Sigmoid colon (tissue), 7 donors: ENCODE results near the gene RAD51D. TPM values are rescaled to one million over a fixed set of nuclear protein-coding genes. Genes with fewer than 3 reads are reported as not detected.
"Not testable (repeated sequence)": the region's sequence is repeated elsewhere in the genome, so short reads cannot be mapped to it uniquely, and the experiment has no call there.

Experiments used
- DNase-seq: peaks from one replicate; pipeline ENCODE4 v3.0.0-alpha.2; 2019
- H3K27ac ChIP-seq, 4 donors: fragments of 200-600 bp; sonication (generic); one replicate each; pipeline ENCODE4 v1.5.1; 2016 to 2019; ENCODE audit warnings: mild to moderate bottlenecking in 1 of 4
- H3K27me3 ChIP-seq, 3 donors: fragments of 200-600 bp; sonication (generic); one replicate each; pipeline ENCODE4 v1.5.1; 2019; ENCODE audit warnings: mild to moderate bottlenecking in 1 of 3
- H3K36me3 ChIP-seq, 4 donors: fragments of 200-600 bp; sonication (generic); one replicate each; pipeline ENCODE4 v1.5.1; 2016 to 2019
- H3K4me1 ChIP-seq, 4 donors: fragments of 200-600 bp; sonication (generic); one replicate each; pipeline ENCODE4 v1.5.1; 2017 to 2019
- H3K4me3 ChIP-seq, 4 donors: fragments of 200-600 bp; sonication (generic); one replicate each; pipeline ENCODE4 v1.5.1; 2017 to 2019; ENCODE audit warnings: mild to moderate bottlenecking in 2 of 4, moderate library complexity in 1 of 4
- H3K9me3 ChIP-seq, 4 donors: fragments of 200-600 bp in 3 of 4; sonication (generic) in 3 of 4; one replicate each; pipeline versions ENCODE4 v1.5.1 to v1.6.1; 2013 to 2019
- EP300 ChIP-seq, 4 donors: sonication (generic); formaldehyde crosslinking; IDR thresholded peaks; one replicate each; pipeline ENCODE4 v1.6.1; 2017; ENCODE audit warnings: antibody characterized with exemption in 4 of 4
- POLR2A ChIP-seq, 2 donors: fragments of 450-650 bp; IDR thresholded peaks; one replicate each; pipeline ENCODE4 v1.6.1; 2016; ENCODE audit warnings: antibody characterized with exemption in 2 of 2, mild to moderate bottlenecking in 2 of 2, moderate library complexity in 2 of 2
- POLR2AphosphoS5 ChIP-seq, 4 donors: sonication (generic); formaldehyde crosslinking; IDR thresholded peaks; one replicate each; pipeline ENCODE4 v1.6.1; 2017; ENCODE audit warnings: antibody characterized with exemption in 4 of 4
- WGBS, 2 donors: extraction: QIAGEN DNeasy Blood & Tissue Kit; methylation state at CpG; one replicate each; pipeline ENCODE4 v1.1.7; 2013; 5-methylcytosine and 5-hydroxymethylcytosine counted together
- intact Hi-C: fragments of 100-400 bp; cut with DNase I; formaldehyde crosslinking; loops from one replicate; pipeline ENCODE4 v1.15.1; 2023
- polyA plus RNA-seq, 3 donors: library from polyadenylated mRNA; stranded (reverse); fragments of 200-250 nt; gene quantifications; one replicate each; pipeline ENCODE4 v1.2.3, GENCODE V29; 2013
- total RNA-seq, 4 donors: library from RNA; depleted of rRNA; stranded (reverse); fragments of >200 nt; gene quantifications; one replicate each; pipeline ENCODE4 v1.1.0, GENCODE V29; 2016
- TF ChIP-seq, protein P1 (sequence below), 4 experiments: fragments of 450-650 bp in 3 of 4; fragments of 200-600 bp in 1 of 4; IDR thresholded peaks; one replicate each; pipeline ENCODE4 v1.5.1; 2016 to 2019; ENCODE audit warnings: antibody characterized with exemption in 4 of 4, mild to moderate bottlenecking in 3 of 4, moderate library complexity in 2 of 4
- donor health status: healthy with polysubstance abuse.
- donor health status: Bipolar disorder and iron deficiency.
- donor health status: healthy.

RAD51D gene
- total and polyA plus RNA-seq, 7 donors, result 2.8 to 12.6 (median 7.6) TPM

DNA sequence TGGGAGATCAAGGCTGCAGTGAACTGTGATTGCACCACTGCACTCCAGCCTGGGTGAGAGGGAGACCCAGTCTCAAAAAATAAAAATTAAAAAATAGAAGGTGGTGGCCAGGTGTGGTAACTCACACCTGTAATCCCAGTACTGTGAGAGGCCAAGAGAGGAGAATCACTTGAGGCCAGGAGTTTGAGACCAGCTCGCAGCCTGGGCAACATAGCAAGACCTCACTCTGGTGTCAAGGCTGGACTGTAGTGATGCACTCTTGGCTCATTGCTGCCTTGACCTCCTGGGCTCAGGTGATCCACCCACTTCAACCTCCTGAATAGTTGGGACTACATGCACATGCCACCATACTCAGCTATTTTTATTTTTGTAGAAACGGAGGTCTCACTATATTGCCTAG, 69.5 kb downstream of the RAD51D start:
- Histone ChIP-seq H3K4me1 (peaks cover 0 to 21% (median 12%) of the 10 kb centered on the region in 4 donors), H3K27ac (no peak overlapping the region), H3K36me3 (no peaks in the 10 kb centered on the region), H3K9me3 (no peaks in the 10 kb centered on the region), H3K27me3 (no peaks in the 10 kb centered on the region), H3K4me3 (no peak overlapping the region)
- intact Hi-C loops, result no loop called here
- 95 to 98% methylated on average over 2 of the region's 2 CpGs for WGBS, 2 donors
- TF ChIP-seq POLR2AphosphoS5 (IDR thresholded peaks at IDR 0.05) (no peak), POLR2A (IDR thresholded peaks at IDR 0.05) (no peak), EP300 (IDR thresholded peaks at IDR 0.05) (no peak)
- TF ChIP-seq, protein P1, sequence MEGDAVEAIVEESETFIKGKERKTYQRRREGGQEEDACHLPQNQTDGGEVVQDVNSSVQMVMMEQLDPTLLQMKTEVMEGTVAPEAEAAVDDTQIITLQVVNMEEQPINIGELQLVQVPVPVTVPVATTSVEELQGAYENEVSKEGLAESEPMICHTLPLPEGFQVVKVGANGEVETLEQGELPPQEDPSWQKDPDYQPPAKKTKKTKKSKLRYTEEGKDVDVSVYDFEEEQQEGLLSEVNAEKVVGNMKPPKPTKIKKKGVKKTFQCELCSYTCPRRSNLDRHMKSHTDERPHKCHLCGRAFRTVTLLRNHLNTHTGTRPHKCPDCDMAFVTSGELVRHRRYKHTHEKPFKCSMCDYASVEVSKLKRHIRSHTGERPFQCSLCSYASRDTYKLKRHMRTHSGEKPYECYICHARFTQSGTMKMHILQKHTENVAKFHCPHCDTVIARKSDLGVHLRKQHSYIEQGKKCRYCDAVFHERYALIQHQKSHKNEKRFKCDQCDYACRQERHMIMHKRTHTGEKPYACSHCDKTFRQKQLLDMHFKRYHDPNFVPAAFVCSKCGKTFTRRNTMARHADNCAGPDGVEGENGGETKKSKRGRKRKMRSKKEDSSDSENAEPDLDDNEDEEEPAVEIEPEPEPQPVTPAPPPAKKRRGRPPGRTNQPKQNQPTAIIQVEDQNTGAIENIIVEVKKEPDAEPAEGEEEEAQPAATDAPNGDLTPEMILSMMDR (IDR thresholded peaks at IDR 0.05), result no peak
- no peak for DNase-seq

DNA sequence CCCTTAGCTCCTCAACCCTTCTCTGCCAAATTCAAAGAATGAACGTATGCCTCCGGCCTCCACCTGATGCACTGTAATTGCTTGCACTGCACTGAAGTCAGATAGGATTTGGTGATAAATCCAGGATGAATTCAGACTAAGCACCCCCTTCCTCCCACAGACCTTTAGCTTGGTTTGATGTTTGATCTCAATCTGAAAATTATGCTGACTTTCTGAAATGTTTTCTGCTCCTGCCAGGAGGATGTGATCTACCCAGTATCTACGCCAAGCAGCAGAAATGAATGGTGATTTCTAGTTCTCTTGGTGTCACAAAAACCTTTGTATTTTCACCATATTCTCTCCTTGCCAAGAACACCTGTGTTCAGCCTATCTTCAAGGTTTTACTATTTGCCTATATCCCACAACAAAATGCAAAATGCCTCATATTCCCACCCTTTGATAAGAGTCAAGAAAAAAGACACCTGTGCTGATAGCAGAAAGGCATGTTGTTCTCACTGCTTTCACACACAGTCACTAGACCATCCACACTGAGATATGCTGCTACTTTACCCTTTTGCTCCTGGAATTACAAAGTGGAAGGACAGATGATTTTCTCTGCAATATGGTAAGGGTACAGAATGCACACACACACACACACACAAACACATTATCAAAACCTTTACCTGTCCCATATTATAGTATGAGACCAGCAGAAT, 70.8 kb downstream of the RAD51D start:
- no peaks in the 10 kb centered on the region for H3K27me3 ChIP-seq
- no peak for TF ChIP-seq EP300 (IDR thresholded peaks at IDR 0.05)
- TF ChIP-seq POLR2AphosphoS5 (IDR thresholded peaks at IDR 0.05), result no peak
- TF ChIP-seq, protein P1 (IDR thresholded peaks at IDR 0.05), result no peak
- no peak for TF ChIP-seq POLR2A (IDR thresholded peaks at IDR 0.05)
- intact Hi-C loops, result no loop called here
- H3K4me3 ChIP-seq, result no peak overlapping the region
- no peak overlapping the region for H3K27ac ChIP-seq
- peaks cover 0 to 21% (median 12%) of the 10 kb centered on the region in 4 donors for H3K4me1 ChIP-seq
- no peak for DNase-seq
- H3K36me3 ChIP-seq, result no peaks in the 10 kb centered on the region
- H3K9me3 ChIP-seq, result no peaks in the 10 kb centered on the region
- WGBS, 2 donors, result 79 to 87% methylated on average over 3 of the region's 3 CpGs

DNA sequence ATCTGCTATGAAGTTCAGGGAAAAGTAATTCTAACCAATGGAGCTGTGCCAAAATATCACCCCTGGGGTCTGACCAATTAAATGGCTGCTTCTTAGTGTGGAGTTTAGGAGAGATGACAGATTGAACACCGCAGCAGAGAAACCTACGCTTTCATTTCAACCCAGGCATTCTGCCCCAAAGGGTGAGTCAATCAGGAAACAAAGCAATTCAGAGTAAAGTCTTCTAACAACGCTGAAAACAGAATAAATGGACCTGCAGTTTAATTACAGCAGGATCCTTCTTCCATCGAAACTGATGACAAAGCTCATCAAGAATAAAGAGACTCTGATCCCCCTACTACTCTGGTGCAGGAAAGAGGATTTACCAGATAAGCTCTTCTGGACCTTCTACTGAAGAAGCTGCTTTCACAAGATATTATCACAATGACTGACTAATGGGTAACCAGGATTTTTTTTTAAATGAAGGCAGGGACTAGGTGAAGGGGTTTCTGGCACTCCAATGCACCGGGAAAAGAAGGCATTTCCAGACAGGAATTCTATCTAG, 72.8 kb downstream of the RAD51D start:
- no peak for DNase-seq
- WGBS, 2 donors, result 14 to 46% methylated on average over 5 of the region's 5 CpGs

DNA sequence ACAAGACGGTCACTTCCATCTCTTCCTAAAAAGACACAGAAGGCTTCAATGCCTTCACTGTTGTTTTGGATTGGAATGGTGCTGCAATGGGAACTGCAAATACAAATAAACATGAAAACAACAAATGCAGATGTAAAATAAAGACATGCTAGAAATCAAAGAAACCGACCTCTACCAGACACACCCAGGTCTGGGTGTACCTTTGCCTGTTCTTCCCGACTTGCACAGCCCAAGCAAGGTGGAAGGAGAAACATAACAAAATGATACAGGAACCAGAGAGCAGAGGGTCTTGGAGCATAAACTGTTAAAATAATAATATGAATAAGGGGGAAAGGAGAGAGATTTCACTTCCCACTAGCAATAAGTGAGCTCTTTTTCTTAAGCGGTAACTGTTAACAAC, 73.4 kb downstream of the RAD51D start:
- H3K4me1 ChIP-seq, result peaks cover 0 to under 1% (median 0%) of the 10 kb centered on the region in 4 donors
- no peaks in the 10 kb centered on the region for H3K9me3 ChIP-seq
- intact Hi-C loops, result no loop called here
- no peak overlapping the region for H3K4me3 ChIP-seq
- TF ChIP-seq, protein P1 (IDR thresholded peaks at IDR 0.05), result no peak
- TF ChIP-seq POLR2AphosphoS5 (IDR thresholded peaks at IDR 0.05) (no peak), POLR2A (IDR thresholded peaks at IDR 0.05) (no peak), EP300 (IDR thresholded peaks at IDR 0.05) (no peak)
- H3K27me3 ChIP-seq, result no peaks in the 10 kb centered on the region
- no peak overlapping the region for H3K27ac ChIP-seq
- no peak for DNase-seq
- WGBS, 2 donors, result 30 to 55% methylated on average over 4 of the region's 4 CpGs
- H3K36me3 ChIP-seq, result no peaks in the 10 kb centered on the region

More for the DNA sequence above, 72.8 kb downstream of the RAD51D start:
- Histone ChIP-seq H3K9me3 (no peaks in the 10 kb centered on the region), H3K4me1 (peaks cover 0 to 6% (median 2%) of the 10 kb centered on the region in 4 donors), H3K27me3 (no peaks in the 10 kb centered on the region), H3K36me3 (no peaks in the 10 kb centered on the region), H3K4me3 (no peak overlapping the region), H3K27ac (no peak overlapping the region)
- intact Hi-C loops, result no loop called here
- TF ChIP-seq POLR2A (IDR thresholded peaks at IDR 0.05) (no peak), EP300 (IDR thresholded peaks at IDR 0.05) (no peak), POLR2AphosphoS5 (IDR thresholded peaks at IDR 0.05) (no peak)
- TF ChIP-seq, protein P1 (IDR thresholded peaks at IDR 0.05), result no peak

DNA sequence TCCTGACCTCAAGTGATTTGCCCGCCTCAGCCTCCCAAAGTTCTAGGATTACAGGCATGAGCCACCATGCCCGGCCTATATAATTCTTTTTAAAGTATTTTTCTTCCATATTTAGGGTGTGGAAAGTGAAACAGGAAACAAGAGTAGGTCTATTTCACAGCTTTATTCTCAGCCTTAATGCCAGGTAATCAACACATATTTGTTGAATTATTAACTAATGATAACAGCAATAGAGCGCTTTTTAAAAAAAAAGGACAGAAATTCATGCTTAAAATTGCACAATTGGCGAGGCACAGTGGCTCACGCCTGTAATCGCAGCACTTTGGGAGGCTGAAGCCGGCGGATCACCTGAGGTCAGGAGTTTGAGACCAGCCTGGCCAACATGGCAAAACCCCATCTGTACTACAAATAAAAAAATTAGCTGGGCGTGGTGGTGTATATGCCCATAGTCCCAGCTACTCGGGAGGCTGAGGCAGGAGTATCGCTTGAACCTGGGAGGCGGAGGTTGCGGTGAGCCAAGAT, 74.1 kb downstream of the RAD51D start:
- H3K4me3 ChIP-seq, H3K36me3 ChIP-seq, DNase-seq, intact Hi-C loops, H3K27ac ChIP-seq, H3K4me1 ChIP-seq, H3K9me3 ChIP-seq, H3K27me3 ChIP-seq: not testable (repeated sequence)
- WGBS, 2 donors, result 40 to 70% methylated on average over 13 of the region's 13 CpGs
